ENCODE data around the gene INSIG1.

INSIG1 gene

GRCh38 chr7:155318245-155318644 is 20.6 kb downstream of the INSIG1 start:
- Histone ChIP-seq H3K36me3 (no peaks in the 10 kb centered on the region), H3K27ac (no peak overlapping the region), H3K27me3 (peaks cover 0 to 6% of the 10 kb centered on the region in 2 donors), H3K4me3 (no peak overlapping the region), H3K9me3 (no peaks in the 10 kb centered on the region), H3K4me1 (no peaks in the 10 kb centered on the region)
- intact Hi-C loops (cut with DNase I; ENCODE audit: low total_unique reads): no loop called here
- DNase-seq: no peak
- TF ChIP-seq CTCF (IDR thresholded peaks at IDR 0.05): no peak

- DNase-seq: no peak
- TF ChIP-seq CTCF (IDR thresholded peaks at IDR 0.05): no peak
- intact Hi-C loops (cut with DNase I; ENCODE audit: low total_unique reads): no loop called here
- H3K9me3 ChIP-seq: no peaks in the 10 kb centered on the region
- no peak overlapping the region for H3K27ac ChIP-seq
- no peaks in the 10 kb centered on the region for H3K36me3 ChIP-seq
- H3K27me3 ChIP-seq: peaks cover 0 to 20% of the 10 kb centered on the region in 2 donors
- H3K4me3 ChIP-seq: no peak overlapping the region
- no peaks in the 10 kb centered on the region for H3K4me1 ChIP-seq
Measured at GRCh38 chr7:155322530-155322929, 24.9 kb downstream of the INSIG1 start.

GRCh38 chr7:155323001-155323638 is 25.4 kb downstream of the INSIG1 start:
- Histone ChIP-seq H3K27me3 (peaks cover 0 to 25% of the 10 kb centered on the region in 2 donors), H3K9me3 (no peaks in the 10 kb centered on the region), H3K4me3 (no peak overlapping the region), H3K4me1 (no peaks in the 10 kb centered on the region), H3K27ac (no peak overlapping the region), H3K36me3 (no peaks in the 10 kb centered on the region)
- TF ChIP-seq CTCF (IDR thresholded peaks at IDR 0.05): no peak
- intact Hi-C loops (cut with DNase I; ENCODE audit: low total_unique reads): no loop called here
- DNase-seq: no peak

- no peak overlapping the region for H3K4me3 ChIP-seq
- no peaks in the 10 kb centered on the region for H3K9me3 ChIP-seq
- H3K36me3 ChIP-seq: no peaks in the 10 kb centered on the region
- intact Hi-C loops (cut with DNase I; ENCODE audit: low total_unique reads): no loop called here
- DNase-seq: no peak
- no peaks in the 10 kb centered on the region for H3K4me1 ChIP-seq
- no peak overlapping the region for H3K27ac ChIP-seq
- H3K27me3 ChIP-seq: peaks cover 0 to 25% of the 10 kb centered on the region in 2 donors
- TF ChIP-seq CTCF (IDR thresholded peaks at IDR 0.05): no peak
Measured at GRCh38 chr7:155324012-155324917, 26.6 kb downstream of the INSIG1 start.

- no peak for TF ChIP-seq CTCF (IDR thresholded peaks at IDR 0.05)
- intact Hi-C loops (cut with DNase I; ENCODE audit: low total_unique reads): no loop called here
- Histone ChIP-seq H3K36me3 (no peaks in the 10 kb centered on the region), H3K27ac (no peak overlapping the region), H3K4me3 (no peak overlapping the region), H3K4me1 (no peaks in the 10 kb centered on the region), H3K9me3 (no peaks in the 10 kb centered on the region), H3K27me3 (peaks cover 0 to 25% of the 10 kb centered on the region in 2 donors)
- DNase-seq: no peak
Measured at GRCh38 chr7:155324918-155325235, 27.2 kb downstream of the INSIG1 start.
